ENCODE data around the gene KRTAP4-7.

Gene KRTAP4-7

GRCh38 chr17:41133880-41134735, 50.2 kb downstream of the KRTAP4-7 start:
- Histone ChIP-seq H3K9ac (ENCODE audit: low read length) (no peak overlapping the region), H3K27ac (ENCODE audit: low read depth, low read length) (no peak overlapping the region), H3K4me2 (ENCODE audit: low read depth, low read length, poor library complexity, severe bottlenecking) (no peak overlapping the region), H3K9me2 (replicated peaks; ENCODE audit: insufficient read depth, low read length) (no peaks in the 10 kb centered on the region), H3K36me3 (ENCODE audit: low read length) (no peaks in the 10 kb centered on the region), H3K79me2 (ENCODE audit: insufficient read depth, low read length) (no peaks in the 10 kb centered on the region), H3K27me3 (ENCODE audit: low read length) (no peaks in the 10 kb centered on the region), H3F3A (ENCODE audit: insufficient read depth) (no peaks in the 10 kb centered on the region), H3K9me3 (ENCODE audit: insufficient read depth, low read length) (no peaks in the 10 kb centered on the region), H3K4me3 (ENCODE audit: insufficient read depth, low read length, poor library complexity, severe bottlenecking) (no peak overlapping the region), H4K20me1 (ENCODE audit: low read depth, low read length) (no peaks in the 10 kb centered on the region), H2AFZ (ENCODE audit: low read depth, low read length, severe bottlenecking) (no peak overlapping the region)
- TF ChIP-seq EZH2phosphoT487 (conservative IDR thresholded peaks at IDR 0.05; ENCODE audit: low read length) (no peak), CTCF (IDR thresholded peaks at IDR 0.05; ENCODE audit: insufficient read depth, low read length, poor library complexity, severe bottlenecking) (no peak)

Data from SU-DHL-6 (cell line).